IMR-90 (cell line): ENCODE results near the gene PLAA. TPM values are rescaled to one million over a fixed set of nuclear protein-coding genes. Genes with fewer than 3 reads are reported as not detected.
A peak's percentile ranks its signal among the peaks of the same experiment; 100 is the strongest.

Experiments used
- ATAC-seq: fragments of 200-7000 bp; cut with Tn5 transposase; 2 replicates; pipeline ENCODE4 v1.9.1; 2020; ENCODE audit warnings: low read depth, mild to moderate bottlenecking, moderate library complexity
- BruUV-seq: library from RNA; stranded (reverse); fragments of 400-500 nt; replicated peaks from 2 replicates; lab custom pipeline; 2021; lab: Mats Ljungman, UMichigan
- CTCF ChIA-PET: fragments of 300-600 bp; formaldehyde crosslinking; extraction: SDS; loops from one replicate; lab custom pipeline; 2021; ENCODE audit warnings: antibody characterized with exemption; lab: Yijun Ruan, JAX
- POLR2A ChIA-PET: fragments of 300-600 bp; sonication (Branson Sonifier 250); formaldehyde crosslinking; loops from one replicate; lab custom pipeline; 2022; ENCODE audit warnings: antibody characterized with exemption; ENCODE audit not compliant: unreplicated experiment; lab: Charles Lee
- DNase-seq: peaks from one replicate; pipeline ENCODE4 v3.0.0; 2013
- H2AFZ ChIP-seq: replicated peaks from 2 replicates; pipeline ENCODE3; 2013; ENCODE audit warnings: low read length, mild to moderate bottlenecking; ENCODE audit not compliant: poor library complexity
- H2AK5ac ChIP-seq: 2 replicates; pipeline ENCODE4 v1.6.1; 2013; ENCODE audit warnings: low read depth, low read length, inconsistent platforms
- H2AK9ac ChIP-seq: replicated peaks from 2 replicates; pipeline ENCODE3; 2013; ENCODE audit warnings: mild to moderate bottlenecking, low read depth, low read length, moderate library complexity; ENCODE audit not compliant: poor library complexity
- H2BK120ac ChIP-seq: 2 replicates; pipeline ENCODE4 v1.6.1; 2013; ENCODE audit warnings: low read depth, low read length, inconsistent platforms
- H2BK15ac ChIP-seq: 3 replicates; pipeline ENCODE4 v1.6.1; 2013; ENCODE audit warnings: low read depth, low read length, inconsistent platforms
- H2BK20ac ChIP-seq: 2 replicates; pipeline ENCODE4 v1.6.1; 2013; ENCODE audit warnings: low read depth, mild to moderate bottlenecking, inconsistent platforms, low read length, moderate library complexity
- H2BK5ac ChIP-seq: 2 replicates; pipeline ENCODE4 v1.6.1; 2013; ENCODE audit warnings: mild to moderate bottlenecking, low read depth, low read length, inconsistent platforms; ENCODE audit not compliant: poor library complexity, severe bottlenecking
- H3K14ac ChIP-seq: replicated peaks from 2 replicates; pipeline ENCODE4 v1.6.1; 2013; ENCODE audit warnings: low read depth, low read length, inconsistent platforms
- H3K18ac ChIP-seq: 2 replicates; pipeline ENCODE4 v1.6.1; 2013; ENCODE audit warnings: low read depth, low read length, control low read depth
- H3K23ac ChIP-seq: 2 replicates; pipeline ENCODE4 v1.6.1; 2013; ENCODE audit warnings: low read depth, low read length, inconsistent platforms
- H3K27ac ChIP-seq: 2 replicates; pipeline ENCODE4 v1.5.1; 2013; ENCODE audit warnings: mild to moderate bottlenecking, control low read depth, low read length; ENCODE audit not compliant: insufficient read depth
- H3K27me3 ChIP-seq: 2 replicates; pipeline ENCODE4 v1.6.1; 2013; ENCODE audit warnings: low read length; ENCODE audit not compliant: control insufficient read depth, insufficient read depth
- H3K36me3 ChIP-seq: 2 replicates; pipeline ENCODE4 v1.6.1; 2013; ENCODE audit warnings: low read length, mixed read lengths; ENCODE audit not compliant: control insufficient read depth, insufficient read depth
- H3K4ac ChIP-seq: 2 replicates; pipeline ENCODE4 v1.6.1; 2013; ENCODE audit warnings: low read depth, low read length, inconsistent platforms
- H3K4me1 ChIP-seq: 2 replicates; pipeline ENCODE4 v1.6.1; 2013; ENCODE audit warnings: low read length, mixed read lengths; ENCODE audit not compliant: control insufficient read depth, insufficient read depth
- H3K4me2 ChIP-seq: 2 replicates; pipeline ENCODE4 v1.6.1; 2013; ENCODE audit warnings: low read depth, mild to moderate bottlenecking, control low read depth, low read length, moderate library complexity
- H3K4me3 ChIP-seq: 2 replicates; pipeline ENCODE4 v1.5.1; 2013; ENCODE audit warnings: low read depth, mild to moderate bottlenecking, control low read depth, low read length, moderate library complexity; ENCODE audit not compliant: insufficient read depth
- H3K56ac ChIP-seq: 2 replicates; pipeline ENCODE4 v1.6.1; 2013; ENCODE audit warnings: low read length, inconsistent platforms; ENCODE audit not compliant: insufficient read depth; ENCODE audit errors: extremely low read depth
- H3K79me1 ChIP-seq, 2 experiments: 2 replicates each; pipeline ENCODE4 v1.6.1; 2013; ENCODE audit warnings: low read length in 2 of 2, inconsistent platforms in 1 of 2, low read depth in 1 of 2
- H3K9ac ChIP-seq: 2 replicates; pipeline ENCODE4 v1.6.1; 2013; ENCODE audit warnings: low read depth, low read length, control low read depth
- H3K9me1 ChIP-seq: 2 replicates; pipeline ENCODE4 v1.6.1; 2013; ENCODE audit warnings: low read length, inconsistent platforms; ENCODE audit not compliant: insufficient read depth
- H3K9me3 ChIP-seq: 2 replicates; pipeline ENCODE4 v1.6.1; 2013; ENCODE audit warnings: low read length; ENCODE audit not compliant: control insufficient read depth, insufficient read depth
- H4K20me1 ChIP-seq: 2 replicates; pipeline ENCODE4 v1.6.1; 2013; ENCODE audit warnings: low read length, inconsistent platforms; ENCODE audit not compliant: insufficient read depth
- H4K5ac ChIP-seq: 2 replicates; pipeline ENCODE4 v1.6.1; 2013; ENCODE audit warnings: mild to moderate bottlenecking, low read depth, low read length, control low read depth
- H4K8ac ChIP-seq, 2 experiments: 2 replicates each; pipeline ENCODE4 v1.6.1; 2013; ENCODE audit warnings: low read depth in 2 of 2, low read length in 2 of 2, control low read depth in 1 of 2, inconsistent platforms in 1 of 2
- H4K91ac ChIP-seq: 2 replicates; pipeline ENCODE4 v1.6.1; 2013; ENCODE audit warnings: low read depth, low read length, inconsistent platforms; ENCODE audit not compliant: insufficient read depth
- BHLHE40 ChIP-seq: fragments of 150-350 bp; IDR thresholded peaks from 2 replicates; pipeline ENCODE4 v1.6.1; 2016; ENCODE audit warnings: mild to moderate bottlenecking, low read depth, low read length
- CEBPB ChIP-seq: IDR thresholded peaks from 2 replicates; pipeline ENCODE4 v1.6.1; 2012; ENCODE audit warnings: low read depth, low read length, improper control_type of control experiment
- CHD1 ChIP-seq: IDR thresholded peaks from 2 replicates; pipeline ENCODE4 v1.6.1; 2012; ENCODE audit warnings: low read depth, low read length, improper control_type of control experiment
- CTCF ChIP-seq: conservative IDR thresholded peaks from 2 replicates; pipeline ENCODE4 v1.5.1; 2012; ENCODE audit warnings: mild to moderate bottlenecking, low read depth, low read length, improper control_type of control experiment
- ELK1 ChIP-seq: fragments of 150-350 bp; IDR thresholded peaks from 2 replicates; pipeline ENCODE4 v1.6.1; 2016; ENCODE audit warnings: low read depth, mild to moderate bottlenecking, low read length, moderate library complexity, borderline replicate concordance
- FOS ChIP-seq: fragments of 150-350 bp; IDR thresholded peaks from 2 replicates; pipeline ENCODE4 v1.6.1; 2016; ENCODE audit warnings: low read depth, low read length
- MAFK ChIP-seq: IDR thresholded peaks from 2 replicates; pipeline ENCODE4 v1.6.1; 2012; ENCODE audit warnings: low read depth, low read length, improper control_type of control experiment
- MXI1 ChIP-seq: IDR thresholded peaks from 2 replicates; pipeline ENCODE4 v1.6.1; 2012; ENCODE audit warnings: low read depth, mild to moderate bottlenecking, low read length, moderate library complexity, borderline replicate concordance
- NFE2L2 ChIP-seq: fragments of 150-350 bp; IDR thresholded peaks from 2 replicates; pipeline ENCODE4 v1.6.1; 2016; ENCODE audit warnings: low read depth, mild to moderate bottlenecking, low read length
- POLR2A ChIP-seq: IDR thresholded peaks from 2 replicates; pipeline ENCODE4 v1.6.1; 2012; ENCODE audit warnings: mild to moderate bottlenecking, low read depth, low read length
- RAD21 ChIP-seq: IDR thresholded peaks from 2 replicates; pipeline ENCODE4 v1.6.1; 2012; ENCODE audit warnings: low read length, improper control_type of control experiment
- RCOR1 ChIP-seq: IDR thresholded peaks from 2 replicates; pipeline ENCODE4 v1.6.1; 2012; ENCODE audit warnings: mild to moderate bottlenecking, low read length, improper control_type of control experiment; ENCODE audit not compliant: insufficient replicate concordance
- RFX5 ChIP-seq: IDR thresholded peaks from 2 replicates; pipeline ENCODE4 v1.8.0; 2012; ENCODE audit warnings: low read depth, mild to moderate bottlenecking, low read length, moderate library complexity
- SMC3 ChIP-seq: fragments of 150-350 bp; IDR thresholded peaks from 2 replicates; pipeline ENCODE4 v1.6.1; 2016; ENCODE audit warnings: low read depth, mild to moderate bottlenecking, antibody characterized with exemption, low read length, moderate library complexity
- USF2 ChIP-seq: fragments of 150-350 bp; IDR thresholded peaks from 2 replicates; pipeline ENCODE4 v1.6.1; 2017; ENCODE audit warnings: mild to moderate bottlenecking, antibody characterized with exemption, low read length, low read depth
- whole genome bisulfite sequencing, 2 experiments: methylation state at CpG; one replicate each; pipeline versions ENCODE4 v1.1.5 to v1.1.7; 2013; ENCODE audit warnings: missing lambda C conversion rate in 2 of 2; ENCODE audit not compliant: insufficient read length in 1 of 2; ENCODE audit errors: extremely low coverage in 2 of 2; 5-methylcytosine and 5-hydroxymethylcytosine counted together
- dilution Hi-C: fragments of 300-500 bp; cut with HindIII; formaldehyde crosslinking; loops from one replicate; pipeline ENCODE4 v1.14.3; 2018; ENCODE audit warnings: low sequenced_read_pairs; ENCODE audit not compliant: unreplicated experiment
- in situ Hi-C: fragments of 300-500 bp; cut with MboI; formaldehyde crosslinking; loops from 3 replicates; pipeline ENCODE4 v1.14.3; 2019; ENCODE audit warnings: low sequenced_read_pairs, inconsistent platforms, mixed read lengths
- intact Hi-C: fragments of 100-400 bp; cut with micrococcal nuclease; formaldehyde crosslinking; loops from 2 replicates; pipeline ENCODE4 v1.10.0; 2022
- polyA plus RNA-seq, 3 experiments: library from polyadenylated mRNA; depleted of rRNA; stranded (reverse); fragments of >200 nt; gene quantifications; 2 replicates each; pipeline ENCODE4 v1.2.3, GENCODE V29; 2012; ENCODE audit warnings: low replicate concordance in 1 of 3
- total RNA-seq: library from RNA; depleted of rRNA; stranded (reverse); fragments of >200 nt; gene quantifications from 2 replicates; pipeline ENCODE4 v1.2.3, GENCODE V29; 2012

Gene PLAA
- total and polyA plus RNA-seq, 2 of the 4 experiments (the other 2 are of a cell fraction), result 18.2 to 24.4 TPM

- dilution Hi-C loops (no loop called here), intact Hi-C loops (loop anchor here (2.0 to 10.0 kb wide), 2 partner anchors 54 to 232 kb away; partner anchors contain the start of gene PLAA), in situ Hi-C loops (no loop called here)
- H3K4me1 ChIP-seq, result no peaks in the 10 kb centered on the region
- 60% methylated on average over 1 of the region's 7 CpGs; no CpG with 5 or more reads in 1 of the 2 experiments for WGBS, 2 experiments
- no peak overlapping the region for H2BK15ac ChIP-seq
- peaks cover 0 to 21% of the 10 kb centered on the region in 2 experiments; a peak in 3 of 4 replicates for H3K79me1 ChIP-seq
- no peak overlapping the region for H2BK20ac ChIP-seq
- ChIA-PET POLR2A (no interaction called here), CTCF (no interaction called here)
- peak overlapping the region; percentile 49; the same call in 1 of the 2 replicates for H3K9ac ChIP-seq
- H3K9me3 ChIP-seq, result no peaks in the 10 kb centered on the region
- peak overlapping the region; percentile 84 for H3K4me3 ChIP-seq
- H3K27ac ChIP-seq, result peak overlapping the region; percentile 18
- H2AFZ ChIP-seq, result peak overlapping the region; percentile 39
- no peak for DNase-seq
- peak overlapping the region; percentile 80 for H3K4me2 ChIP-seq
- H2AK9ac ChIP-seq, result no peak overlapping the region
- H3K36me3 ChIP-seq, result no peaks in the 10 kb centered on the region
- H2BK120ac ChIP-seq, result no peak overlapping the region
- no peaks in the 10 kb centered on the region for H3K27me3 ChIP-seq
- peak overlapping the region; percentile 44 for H3K4ac ChIP-seq
- peak overlapping the region; percentile 54; the same call in 1 of the 2 replicates for H3K56ac ChIP-seq
- no peak overlapping the region; the same call in 1 of the 2 replicates for H3K23ac ChIP-seq
- H2AK5ac ChIP-seq, result no peak overlapping the region; the same call in 1 of the 2 replicates
- BruUV-seq, result no TSS peak
- no peak overlapping the region for H3K18ac ChIP-seq
- peak overlapping the region; percentile 75 for H2BK5ac ChIP-seq
- peak overlapping the region; percentile 42 for H4K5ac ChIP-seq
- H4K91ac ChIP-seq, result no peak overlapping the region
- ATAC-seq, result no peak
- H4K20me1 ChIP-seq, result peaks cover under 1% of the 10 kb centered on the region; the same call in 1 of the 2 replicates
- no peaks in the 10 kb centered on the region for H3K9me1 ChIP-seq
- peak overlapping the region; percentile 36; the same call in 1 of the 2 replicates for H3K14ac ChIP-seq
- peak overlapping the region; percentile 92 to 95 for H4K8ac ChIP-seq
- TF ChIP-seq RFX5 (no peak), FOS (no peak), BHLHE40 (no peak), CHD1 (no peak), CTCF (no peak), RAD21 (no peak), MXI1 (no peak), NFE2L2 (no peak), USF2 (no peak), MAFK (no peak), ELK1 (no peak), RCOR1 (no peak), SMC3 (no peak), POLR2A (no peak), CEBPB (no peak)
Observed at GRCh38 chr9:26893030-26893676, 53.9 kb downstream of the PLAA start.
